ENCODE results near the gene MOSPD2.

Gene MOSPD2

DNA sequence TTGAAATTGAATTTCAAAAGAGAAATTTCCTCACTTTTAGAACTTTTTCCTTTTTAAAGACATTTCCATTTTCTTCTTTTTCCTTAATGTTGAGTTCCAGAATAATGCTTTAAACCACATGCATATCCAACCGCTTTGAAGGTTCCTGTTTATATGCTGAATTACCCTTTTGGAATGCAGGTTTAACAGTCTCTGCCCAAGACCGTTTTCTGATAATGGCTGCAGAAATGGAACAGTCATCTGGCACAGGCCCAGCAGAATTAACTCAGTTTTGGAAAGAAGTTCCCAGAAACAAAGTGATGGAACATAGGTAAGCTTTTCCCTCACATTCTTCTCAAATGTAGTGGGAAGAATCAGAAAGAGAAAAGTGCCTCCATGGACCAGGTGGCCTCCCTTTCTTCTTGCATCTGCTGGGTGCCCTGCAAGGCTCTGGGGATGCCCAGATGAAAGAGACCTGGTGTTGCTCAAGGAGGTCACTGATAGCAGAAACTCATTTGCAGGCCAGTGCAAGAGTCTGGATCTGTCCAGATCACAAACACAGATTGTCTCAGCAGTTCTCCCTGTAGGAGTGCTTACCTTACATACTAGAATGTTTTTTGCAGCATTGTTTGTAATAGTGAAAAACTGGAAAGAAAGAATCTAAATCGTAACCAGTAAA, 42.9 kb downstream of the MOSPD2 start:
- DNase-seq = no peak

DNA sequence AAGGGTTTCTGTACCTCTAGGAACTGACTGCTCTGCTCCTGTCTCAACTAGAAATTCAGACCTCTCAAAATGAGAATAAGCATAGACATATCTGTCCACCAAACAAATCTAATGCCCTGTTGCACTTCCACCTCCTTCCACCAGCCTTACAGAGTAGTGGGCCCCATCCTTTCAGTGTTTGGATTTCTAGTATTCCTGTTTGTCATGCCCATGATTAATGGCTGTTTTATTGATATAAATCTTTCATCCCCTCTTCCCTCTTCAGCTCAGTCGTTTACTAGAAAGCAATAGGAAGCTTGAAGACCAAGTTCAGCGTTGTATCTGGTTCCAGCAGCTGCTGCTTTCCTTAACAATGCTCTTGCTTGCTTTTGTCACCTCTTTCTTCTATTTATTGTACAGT, 46.2 kb downstream of the MOSPD2 start:
- no peak for DNase-seq

DNA sequence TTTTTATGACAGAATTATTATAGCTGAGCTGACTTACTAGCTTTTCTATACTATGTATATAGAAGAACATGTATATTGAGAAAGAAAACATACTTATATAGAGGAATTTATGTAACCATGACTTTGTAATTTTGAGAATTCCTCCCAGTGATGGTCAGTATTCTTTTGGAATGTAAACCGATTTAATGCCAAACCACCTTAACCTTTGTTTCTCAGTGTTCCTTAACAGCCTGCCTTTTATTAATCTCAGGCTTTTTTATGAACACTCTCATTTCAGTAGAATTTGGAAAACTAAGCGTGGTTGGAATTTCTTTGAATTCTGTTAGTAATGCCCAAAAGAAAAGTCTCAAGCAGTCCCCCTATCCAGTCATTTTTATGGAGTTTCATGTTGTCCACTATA, 47.0 kb downstream of the MOSPD2 start:
- DNase-seq = no peak

DNA sequence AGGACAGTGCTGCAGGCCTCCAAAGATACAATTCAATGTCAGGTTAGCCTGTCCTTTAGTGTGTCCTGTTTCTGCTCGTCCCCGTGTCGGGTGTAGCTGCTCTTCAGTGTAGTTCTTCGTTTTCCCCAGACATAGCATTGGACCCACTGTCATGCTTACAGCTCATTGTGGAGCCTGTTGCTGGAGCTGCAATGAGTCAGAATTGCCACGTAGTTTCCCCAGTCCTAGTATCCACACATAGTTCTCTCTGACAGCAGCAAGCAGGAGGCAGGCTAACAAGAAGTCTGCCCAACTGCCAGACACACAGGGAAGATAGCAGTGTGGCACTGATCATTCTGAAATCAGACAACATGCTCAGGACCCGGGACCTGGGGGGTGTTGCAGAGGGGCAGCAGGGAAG, 49.2 kb downstream of the MOSPD2 start:
- no peak for DNase-seq

DNA sequence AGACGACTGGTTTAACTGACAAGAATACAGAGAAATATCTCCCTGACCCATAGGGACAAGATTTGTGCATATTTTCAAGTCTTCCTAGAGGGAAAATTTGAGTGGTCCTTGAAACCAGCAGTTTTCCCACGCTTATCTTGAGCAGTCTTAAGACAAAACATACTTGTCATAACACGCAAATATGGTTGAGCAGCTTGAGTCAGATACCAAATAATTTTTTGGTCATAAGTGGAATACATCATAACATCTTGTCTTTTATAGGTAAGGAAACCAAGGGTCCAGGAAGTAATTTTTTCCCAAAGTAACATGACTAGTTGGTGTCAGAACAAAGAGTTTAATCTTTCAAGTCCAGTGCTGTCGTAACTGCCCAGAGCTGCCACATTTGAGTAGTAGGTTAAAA, 50.5 kb downstream of the MOSPD2 start:
- DNase-seq = no peak

DNA sequence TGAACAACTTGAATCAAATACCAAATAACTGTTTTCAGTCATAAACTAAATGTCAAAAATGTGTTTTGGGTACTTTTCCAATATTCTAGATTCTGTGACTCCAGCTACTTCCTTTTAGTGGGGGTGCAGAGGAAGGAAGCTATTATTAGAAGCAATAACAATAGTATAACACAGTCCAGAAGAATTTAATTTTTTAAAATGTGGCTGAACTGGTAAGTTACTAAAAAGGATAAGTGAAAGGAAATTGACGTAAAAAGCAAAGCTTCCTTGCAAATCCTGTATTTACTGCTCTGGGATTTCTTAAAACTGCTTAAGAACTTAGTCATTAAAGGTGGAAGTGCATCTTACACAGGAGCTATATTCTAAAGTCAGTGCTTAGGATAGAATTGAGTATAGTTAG, 53.2 kb downstream of the MOSPD2 start:
- no peak for DNase-seq

DNA sequence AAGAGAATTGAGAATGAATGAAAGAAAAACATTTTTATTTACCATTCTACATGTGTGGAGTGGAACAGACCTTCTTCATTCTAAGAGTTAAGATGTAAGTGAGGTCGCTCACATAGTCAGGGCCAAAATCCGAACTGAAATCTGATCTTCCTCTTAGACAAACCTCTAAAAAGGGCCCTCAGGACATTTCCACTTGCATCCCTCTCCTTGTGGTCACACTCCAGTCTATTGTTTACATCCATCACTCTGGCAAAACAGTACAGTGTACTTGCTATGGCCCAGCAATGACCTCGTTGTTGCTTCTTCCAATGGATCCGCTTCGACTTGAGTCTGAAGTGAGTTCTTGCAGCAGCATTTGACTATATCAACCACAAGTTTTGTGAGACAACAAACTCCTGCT, 54.2 kb downstream of the MOSPD2 start:
- DNase-seq = no peak

DNA sequence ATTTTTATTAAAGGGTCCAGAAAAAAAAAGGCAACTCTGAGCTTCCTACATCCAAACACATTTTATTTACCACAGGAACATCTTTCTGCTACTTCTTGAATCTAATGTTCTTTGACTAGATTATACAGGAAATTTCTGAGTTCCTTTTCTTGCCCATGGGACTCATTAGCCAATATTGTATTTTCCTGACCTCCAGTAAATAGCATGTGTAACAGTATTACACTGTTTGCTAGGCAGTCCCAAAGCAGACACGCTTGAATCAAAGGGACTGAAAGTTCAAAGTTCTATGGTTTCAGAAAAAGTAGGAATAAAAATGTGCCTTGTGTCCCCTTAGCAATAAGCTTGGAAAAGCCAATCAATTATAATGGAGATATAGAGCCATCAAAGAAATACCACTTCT, 57.4 kb downstream of the MOSPD2 start:
- DNase-seq = no peak

DNA sequence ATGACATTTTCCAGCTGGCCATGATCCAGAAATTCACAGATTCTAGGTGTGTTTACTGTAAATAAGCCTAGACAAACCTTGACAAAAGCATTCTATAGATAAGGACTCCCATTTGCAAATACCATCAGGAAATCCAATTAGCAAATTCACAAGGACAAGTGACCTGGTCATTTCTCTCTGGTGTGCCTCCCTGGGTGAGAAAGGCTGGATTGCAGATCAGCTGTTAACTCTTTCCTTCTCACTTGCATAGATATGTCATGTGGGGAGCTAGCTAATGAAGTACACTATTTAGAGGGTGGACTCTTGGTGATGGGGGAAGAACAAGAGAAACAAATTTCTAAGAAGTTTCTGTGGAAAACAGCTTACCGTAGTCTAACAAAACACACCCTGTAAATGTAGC, 58.9 kb downstream of the MOSPD2 start:
- DNase-seq = no peak

DNA sequence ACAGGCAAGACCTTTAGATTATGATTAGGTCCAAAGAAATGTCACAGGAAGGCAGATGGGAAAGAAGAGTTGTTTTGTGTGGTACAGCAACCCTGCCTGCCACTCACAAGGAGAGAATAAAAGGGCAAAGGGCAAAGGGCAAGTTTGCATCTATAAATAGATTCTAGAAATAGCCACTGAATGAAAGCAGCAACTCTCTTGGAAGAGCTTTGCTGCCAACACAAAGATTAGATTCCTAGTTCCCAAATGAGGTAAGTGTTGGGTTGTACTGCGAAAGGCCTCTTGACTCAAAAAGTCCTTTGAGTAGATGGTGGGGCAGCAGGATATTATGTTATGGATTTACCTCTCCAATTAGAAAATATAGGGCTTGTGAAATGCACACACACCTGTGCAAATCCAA, 61.2 kb downstream of the MOSPD2 start:
- DNase-seq = no peak

DNA sequence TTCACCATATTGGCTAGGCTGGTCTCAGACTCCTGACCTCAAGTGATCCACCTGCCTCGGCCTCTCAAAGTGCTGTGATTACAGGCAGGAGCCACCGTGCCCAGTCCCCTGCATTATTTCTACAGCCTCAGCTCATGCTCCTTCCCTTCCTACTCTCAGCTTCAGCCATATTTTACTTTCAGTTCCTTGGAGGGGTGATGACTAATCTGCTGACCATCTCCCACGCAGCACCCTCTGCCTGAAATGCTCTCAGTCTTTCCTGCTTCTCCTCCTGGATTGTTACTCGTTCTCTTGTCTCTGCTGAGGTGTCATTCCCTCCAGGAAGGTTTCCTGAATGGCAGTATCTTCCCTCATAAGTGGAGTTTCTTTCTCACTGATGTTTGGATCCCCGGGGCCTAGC, 63.3 kb downstream of the MOSPD2 start:
- no peak for DNase-seq

DNA sequence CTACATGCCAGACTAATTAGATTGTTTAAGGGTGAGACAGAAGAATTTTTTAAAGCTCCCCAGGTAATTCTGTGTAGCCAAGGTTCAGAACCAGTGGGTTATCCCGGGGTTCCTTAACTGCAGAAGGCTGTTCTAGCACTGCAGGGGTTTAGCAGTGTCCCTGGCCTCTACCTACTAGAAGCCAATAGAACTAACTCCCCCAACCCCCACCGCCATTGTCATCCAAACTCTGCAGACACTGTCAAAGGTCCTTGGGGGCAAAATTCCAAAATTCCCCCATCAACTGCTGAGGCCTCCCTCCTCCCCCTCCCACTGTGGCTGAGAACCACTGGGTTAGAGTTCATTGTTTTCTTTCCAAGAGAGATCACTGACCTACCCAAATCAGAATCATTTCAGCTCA, 66.4 kb downstream of the MOSPD2 start:
- no peak for DNase-seq

DNA sequence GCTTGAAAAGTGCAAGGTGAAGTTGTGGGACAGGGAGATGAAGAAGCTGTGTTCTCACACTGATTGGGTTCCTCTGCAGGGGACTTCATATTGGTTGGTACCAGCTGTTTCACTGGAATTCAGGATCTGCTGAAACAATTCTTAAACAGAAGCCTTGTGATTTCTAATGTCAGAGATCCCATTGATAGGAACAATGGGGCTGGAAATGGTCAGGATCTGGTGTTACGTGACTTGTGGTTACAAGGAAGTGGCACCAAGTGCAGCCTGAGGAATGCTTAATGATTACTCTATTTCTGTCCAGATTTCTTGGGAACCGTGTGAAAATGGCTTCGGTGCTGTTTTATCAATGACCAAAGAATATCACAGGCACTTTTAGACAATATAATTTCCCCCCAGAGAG, 68.1 kb downstream of the MOSPD2 start:
- DNase-seq = no peak

DNA sequence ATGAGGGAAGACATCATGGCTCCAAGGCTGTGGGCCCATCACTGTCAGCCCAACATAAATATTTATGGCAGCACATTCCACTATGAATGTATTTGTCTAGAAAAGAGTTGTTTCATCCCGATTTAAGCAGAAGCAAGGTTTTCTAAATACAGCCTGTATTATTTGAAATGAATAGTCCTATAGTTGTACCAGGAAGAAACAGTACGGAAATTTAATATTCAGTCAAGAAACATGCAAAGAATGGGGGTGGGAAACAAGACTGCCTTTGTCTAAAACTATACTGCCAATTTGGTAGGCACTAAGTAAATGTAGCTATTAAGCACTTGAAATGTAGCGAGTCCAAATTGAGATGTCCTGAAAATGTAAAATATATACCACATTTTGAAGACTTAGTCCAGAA, 69.1 kb downstream of the MOSPD2 start:
- DNase-seq = no peak

DNA sequence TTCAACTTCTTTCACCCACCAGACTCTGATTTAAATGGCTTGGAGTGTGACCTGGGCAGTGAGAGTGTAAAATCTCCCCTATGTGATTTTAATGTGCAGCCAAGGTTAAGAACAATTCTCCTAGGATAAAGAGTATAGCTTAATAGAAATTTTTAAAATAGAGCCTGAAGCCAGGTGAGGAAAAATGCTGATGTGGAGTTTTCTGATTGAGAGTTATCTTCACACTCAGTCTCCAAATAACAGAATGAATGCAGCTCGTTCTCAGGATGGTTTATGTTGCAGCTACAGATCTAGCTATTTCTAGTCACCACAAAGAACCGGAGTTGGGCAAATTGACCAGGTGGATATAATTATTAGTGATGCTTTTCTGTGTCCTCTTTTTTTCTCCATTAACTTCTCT, 70.7 kb downstream of the MOSPD2 start:
- no peak for DNase-seq

DNA sequence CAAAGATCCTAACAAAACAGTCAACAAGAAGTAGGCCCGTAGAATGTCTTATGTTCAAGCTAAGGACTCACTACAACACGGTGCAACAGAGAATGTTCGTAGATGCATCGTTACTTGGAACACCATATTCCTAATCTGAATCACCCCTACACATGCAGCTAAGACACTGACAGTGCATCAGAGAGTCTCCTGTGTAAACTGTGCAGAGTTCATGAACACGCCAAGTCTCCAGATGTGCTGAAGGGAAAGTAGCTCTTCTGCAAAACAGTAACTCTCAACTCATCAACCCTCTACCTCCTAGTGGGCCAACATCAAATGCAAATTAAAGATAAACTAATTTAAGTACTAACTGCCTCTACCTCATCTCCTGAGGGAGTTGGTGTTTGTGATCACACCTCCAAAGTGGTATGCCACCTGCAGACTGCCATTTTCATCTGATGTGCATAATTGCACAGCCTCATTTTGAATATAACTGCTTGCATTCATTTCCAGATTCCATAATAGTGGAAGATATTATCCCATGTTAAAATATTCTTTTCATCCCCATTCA, 73.5 kb downstream of the MOSPD2 start:
- no peak for DNase-seq

DNA sequence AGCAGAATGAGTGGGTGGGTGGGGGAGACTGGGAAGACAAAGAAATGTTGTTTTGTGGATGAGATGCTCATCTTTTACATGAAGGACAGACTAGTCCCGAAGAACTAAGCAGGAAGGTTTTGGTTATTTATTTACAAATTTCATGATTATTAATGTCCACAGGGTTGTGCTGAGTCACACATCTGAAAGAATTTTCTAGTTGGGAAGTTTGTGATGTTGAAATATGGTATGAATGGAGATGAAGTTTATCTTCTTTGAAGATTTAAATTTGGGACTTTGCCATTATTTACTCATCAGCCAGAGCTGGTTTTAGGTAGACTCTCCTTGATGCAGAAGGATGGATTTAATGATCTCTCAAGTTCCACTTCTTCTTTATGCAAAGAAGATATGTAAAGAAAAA, 75.5 kb downstream of the MOSPD2 start:
- no peak for DNase-seq

DNA sequence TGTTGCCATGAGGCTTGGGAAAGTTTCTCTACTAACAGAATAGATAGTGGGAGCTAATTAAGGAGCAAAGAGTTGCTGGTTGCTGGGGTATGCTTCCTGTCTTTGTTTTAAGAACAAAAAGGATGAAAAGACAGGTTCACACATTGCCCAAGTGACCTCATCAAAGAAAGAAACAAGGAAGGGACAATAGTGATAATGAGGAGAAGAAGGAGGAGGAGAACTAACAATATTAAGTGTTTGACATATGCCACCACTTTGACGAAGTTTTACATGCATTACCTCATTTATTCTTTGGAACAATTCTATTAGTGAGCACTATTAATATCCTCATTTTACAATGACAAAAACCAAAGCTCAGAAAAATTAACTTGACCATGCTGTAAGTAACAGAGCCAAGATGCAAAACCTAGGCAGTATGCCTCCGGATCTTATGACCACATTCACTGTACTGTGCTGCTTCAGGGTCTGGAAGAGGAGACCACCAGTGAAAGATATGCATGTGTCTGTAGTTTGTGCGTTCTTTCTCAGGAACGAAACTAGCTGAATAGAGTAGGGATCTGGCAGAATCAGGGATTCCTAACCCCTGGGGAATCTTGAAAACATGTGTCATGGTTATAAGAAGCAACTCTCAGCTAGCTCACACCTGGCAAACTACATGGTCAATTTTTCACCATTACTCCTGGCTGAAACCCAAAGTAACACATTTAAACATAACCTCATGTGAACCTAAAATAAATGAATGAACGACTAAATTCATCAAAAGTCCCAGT, 83.8 kb downstream of the MOSPD2 start:
- no peak for DNase-seq

DNA sequence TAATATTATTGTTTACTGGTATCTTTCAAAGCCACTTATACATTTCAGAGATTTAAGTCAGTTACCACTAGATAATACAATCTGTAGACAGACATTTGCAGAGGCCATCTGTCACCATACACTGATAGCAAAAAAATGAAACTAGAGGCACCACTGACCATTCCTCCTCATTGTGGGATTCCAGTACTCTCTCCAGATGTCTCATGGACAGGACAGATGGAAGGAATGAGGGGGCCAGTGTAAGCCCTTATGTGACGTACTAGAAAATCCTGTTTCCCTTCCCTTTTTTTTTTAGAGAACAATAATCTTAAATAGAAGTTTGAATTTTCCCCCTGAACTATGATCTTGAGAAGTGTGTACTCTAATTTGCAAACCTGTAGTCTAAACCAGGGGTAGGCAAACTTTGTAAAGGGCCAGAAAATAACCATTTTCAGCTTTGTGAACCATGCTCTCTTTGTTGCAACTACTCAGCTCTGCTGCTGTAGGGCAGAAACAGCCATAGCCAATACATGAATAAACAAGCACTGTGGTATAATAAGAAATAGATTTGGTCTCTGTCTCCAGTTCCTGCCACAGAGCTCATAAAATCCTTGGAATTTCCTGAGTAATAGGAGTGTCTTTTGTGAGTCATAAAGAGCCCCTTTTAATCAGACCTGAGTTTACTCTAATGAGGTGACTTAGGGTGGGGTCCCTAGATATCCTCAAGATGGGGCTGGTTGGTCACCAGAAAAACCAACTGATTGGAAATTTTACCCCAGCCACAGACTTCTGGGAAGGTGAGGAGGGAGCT, 90.4 kb downstream of the MOSPD2 start:
- DNase-seq = no peak

DNA sequence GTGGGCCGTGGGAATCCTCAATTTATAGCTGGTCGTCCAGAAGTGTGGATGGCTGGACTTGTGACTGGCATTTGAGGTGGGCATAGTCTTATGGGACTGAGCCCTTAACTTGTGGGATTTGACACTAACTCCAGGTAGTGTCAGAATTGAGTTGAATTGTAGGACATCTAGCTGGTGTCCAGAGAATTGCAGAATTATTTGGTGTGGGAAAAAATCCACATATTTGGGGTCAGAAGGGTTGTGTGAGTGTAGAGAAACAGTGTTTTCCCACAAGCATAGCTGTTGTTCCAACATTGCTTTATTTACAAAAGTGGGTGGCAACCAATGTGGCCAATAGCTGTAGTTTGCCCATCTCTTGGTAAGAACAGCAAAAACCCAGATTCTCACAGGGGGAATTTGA, 91.3 kb downstream of the MOSPD2 start:
- no peak for DNase-seq

Data from femur (tissue), 1 donor.